ENCODE results near the gene PSTPIP1.

DNA sequence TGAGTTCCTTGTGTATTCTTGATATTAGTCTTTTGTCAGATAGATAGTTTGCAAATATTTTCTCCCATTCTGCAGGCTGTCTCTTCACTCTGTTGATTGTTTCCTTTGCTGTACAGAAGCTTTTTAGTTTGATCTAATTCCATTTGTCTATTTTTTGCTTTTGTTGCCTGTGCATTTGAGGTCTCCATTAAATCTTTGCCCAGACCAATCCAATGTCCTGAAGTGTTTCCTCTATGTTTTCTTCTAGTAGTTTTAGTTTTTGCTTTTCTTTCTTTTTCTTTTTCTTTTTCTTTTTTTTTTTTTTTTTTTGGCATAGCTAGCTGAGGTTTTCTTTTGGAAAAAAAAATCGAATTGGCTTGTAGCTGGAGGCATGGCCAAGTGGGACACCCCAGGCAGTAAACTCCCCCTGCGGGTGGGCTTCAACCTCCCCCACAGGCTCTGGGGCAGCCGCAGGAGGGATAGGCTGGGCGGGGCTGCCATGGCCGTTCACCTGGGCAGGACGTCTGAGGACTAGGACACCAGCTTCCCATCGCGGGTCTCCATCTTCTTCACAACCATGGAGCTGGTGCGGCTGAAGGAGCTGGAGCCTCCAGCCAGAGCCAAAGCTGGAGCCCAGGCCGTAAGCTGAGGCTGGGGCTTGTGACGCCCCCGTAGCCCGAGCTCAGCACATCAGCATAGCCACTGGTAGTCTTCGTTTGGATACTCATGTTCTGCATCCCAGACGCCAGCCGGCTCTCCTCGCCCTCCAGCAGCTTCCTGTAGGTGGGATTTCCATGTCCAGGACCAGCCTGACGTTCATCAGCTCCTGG, 16.2 kb upstream of the PSTPIP1 start:
- TF ChIP-seq POLR2A (IDR thresholded peaks at IDR 0.05): no peak
- TF ChIP-seq, protein P1, sequence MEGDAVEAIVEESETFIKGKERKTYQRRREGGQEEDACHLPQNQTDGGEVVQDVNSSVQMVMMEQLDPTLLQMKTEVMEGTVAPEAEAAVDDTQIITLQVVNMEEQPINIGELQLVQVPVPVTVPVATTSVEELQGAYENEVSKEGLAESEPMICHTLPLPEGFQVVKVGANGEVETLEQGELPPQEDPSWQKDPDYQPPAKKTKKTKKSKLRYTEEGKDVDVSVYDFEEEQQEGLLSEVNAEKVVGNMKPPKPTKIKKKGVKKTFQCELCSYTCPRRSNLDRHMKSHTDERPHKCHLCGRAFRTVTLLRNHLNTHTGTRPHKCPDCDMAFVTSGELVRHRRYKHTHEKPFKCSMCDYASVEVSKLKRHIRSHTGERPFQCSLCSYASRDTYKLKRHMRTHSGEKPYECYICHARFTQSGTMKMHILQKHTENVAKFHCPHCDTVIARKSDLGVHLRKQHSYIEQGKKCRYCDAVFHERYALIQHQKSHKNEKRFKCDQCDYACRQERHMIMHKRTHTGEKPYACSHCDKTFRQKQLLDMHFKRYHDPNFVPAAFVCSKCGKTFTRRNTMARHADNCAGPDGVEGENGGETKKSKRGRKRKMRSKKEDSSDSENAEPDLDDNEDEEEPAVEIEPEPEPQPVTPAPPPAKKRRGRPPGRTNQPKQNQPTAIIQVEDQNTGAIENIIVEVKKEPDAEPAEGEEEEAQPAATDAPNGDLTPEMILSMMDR (IDR thresholded peaks at IDR 0.05): no peak
